ENCODE results near the gene KLRK1.
"Not testable (repeated sequence)": the region's sequence is repeated elsewhere in the genome, so short reads cannot be mapped to it uniquely, and the experiment has no call there.

DNA sequence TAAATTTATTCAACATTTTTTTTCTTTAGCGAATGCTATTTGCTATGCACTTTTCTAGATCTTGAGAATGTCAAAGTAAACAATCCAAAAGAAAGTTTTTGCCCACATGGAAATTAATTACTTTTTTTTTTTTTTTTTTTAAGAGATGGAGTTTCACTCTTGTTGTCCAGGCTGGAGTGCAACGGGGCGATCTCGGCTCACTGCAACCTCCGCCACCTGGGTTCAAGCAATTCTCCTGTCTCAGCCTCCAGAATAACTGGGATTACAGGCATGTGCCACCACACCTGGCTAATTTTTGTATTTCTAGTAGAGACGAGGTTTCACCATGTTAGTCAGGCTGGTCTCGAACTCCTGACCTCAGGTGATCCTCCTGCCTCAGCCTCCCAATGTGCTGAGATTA lies 1.1 kb upstream of the KLRK1 start:
- TF ChIP-seq, protein P1, sequence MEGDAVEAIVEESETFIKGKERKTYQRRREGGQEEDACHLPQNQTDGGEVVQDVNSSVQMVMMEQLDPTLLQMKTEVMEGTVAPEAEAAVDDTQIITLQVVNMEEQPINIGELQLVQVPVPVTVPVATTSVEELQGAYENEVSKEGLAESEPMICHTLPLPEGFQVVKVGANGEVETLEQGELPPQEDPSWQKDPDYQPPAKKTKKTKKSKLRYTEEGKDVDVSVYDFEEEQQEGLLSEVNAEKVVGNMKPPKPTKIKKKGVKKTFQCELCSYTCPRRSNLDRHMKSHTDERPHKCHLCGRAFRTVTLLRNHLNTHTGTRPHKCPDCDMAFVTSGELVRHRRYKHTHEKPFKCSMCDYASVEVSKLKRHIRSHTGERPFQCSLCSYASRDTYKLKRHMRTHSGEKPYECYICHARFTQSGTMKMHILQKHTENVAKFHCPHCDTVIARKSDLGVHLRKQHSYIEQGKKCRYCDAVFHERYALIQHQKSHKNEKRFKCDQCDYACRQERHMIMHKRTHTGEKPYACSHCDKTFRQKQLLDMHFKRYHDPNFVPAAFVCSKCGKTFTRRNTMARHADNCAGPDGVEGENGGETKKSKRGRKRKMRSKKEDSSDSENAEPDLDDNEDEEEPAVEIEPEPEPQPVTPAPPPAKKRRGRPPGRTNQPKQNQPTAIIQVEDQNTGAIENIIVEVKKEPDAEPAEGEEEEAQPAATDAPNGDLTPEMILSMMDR (IDR thresholded peaks at IDR 0.05): not testable (repeated sequence)
- TF ChIP-seq POLR2A, POLR2AphosphoS5 (IDR thresholded peaks at IDR 0.05): not testable (repeated sequence)

All from prostate gland (tissue), 2 donors.